ENCODE measurements around the gene RUNDC3A.
"Not testable (repeated sequence)": the region's sequence is repeated elsewhere in the genome, so short reads cannot be mapped to it uniquely, and the experiment has no call there.

Gene RUNDC3A

GRCh38 chr17:44346064-44346844 is 37.9 kb downstream of the RUNDC3A start:
- DNase-seq: no peak

- not testable (repeated sequence) for DNase-seq
Observed at GRCh38 chr17:44347206-44348055, 39.0 kb downstream of the RUNDC3A start.

GRCh38 chr17:44348234-44348987 is 40.0 kb downstream of the RUNDC3A start:
- DNase-seq: no peak

- DNase-seq: no peak
Observed at GRCh38 chr17:44348988-44349364, 40.6 kb downstream of the RUNDC3A start.

GRCh38 chr17:44349553-44350070 is 41.2 kb downstream of the RUNDC3A start:
- DNase-seq: no peak

GRCh38 chr17:44350733-44351226 is 42.4 kb downstream of the RUNDC3A start:
- peak; percentile 69 for DNase-seq

- no peak for DNase-seq
Observed at GRCh38 chr17:44351464-44351863, 43.1 kb downstream of the RUNDC3A start.

- no peak for DNase-seq
Observed at GRCh38 chr17:44351961-44352827, 43.8 kb downstream of the RUNDC3A start.

GRCh38 chr17:44352828-44353671 is 44.6 kb downstream of the RUNDC3A start:
- no peak for DNase-seq

- no peak for DNase-seq
Observed at GRCh38 chr17:44353672-44354331, 45.4 kb downstream of the RUNDC3A start.

- peak; percentile 44 for DNase-seq
Observed at GRCh38 chr17:44354582-44355561, 46.5 kb downstream of the RUNDC3A start.

- DNase-seq: no peak
Observed at GRCh38 chr17:44355642-44356099, 47.3 kb downstream of the RUNDC3A start.

GRCh38 chr17:44356241-44356640 is 47.8 kb downstream of the RUNDC3A start:
- DNase-seq: no peak

- DNase-seq: no peak
Observed at GRCh38 chr17:44358066-44358465, 49.7 kb downstream of the RUNDC3A start.

- DNase-seq: no peak
Observed at GRCh38 chr17:44359006-44359405, 50.6 kb downstream of the RUNDC3A start.

- DNase-seq: no peak
Observed at GRCh38 chr17:44359458-44360143, 51.2 kb downstream of the RUNDC3A start.

- DNase-seq: no peak
Observed at GRCh38 chr17:44360144-44360533, 51.7 kb downstream of the RUNDC3A start.

- no peak for DNase-seq
Observed at GRCh38 chr17:44360826-44361225, 52.4 kb downstream of the RUNDC3A start.

All from stimulated activated CD4-positive, alpha-beta T cell treated with anti-CD3 and anti-CD28 coated beads, Interleukin-1b, Interleukin-23, amount 100 ng/mL, for 48 hours (primary cell).